ENCODE measurements around the gene SLC1A5.
"Not testable (repeated sequence)": the region's sequence is repeated elsewhere in the genome, so short reads cannot be mapped to it uniquely, and the experiment has no call there.

The SLC1A5 gene

DNA sequence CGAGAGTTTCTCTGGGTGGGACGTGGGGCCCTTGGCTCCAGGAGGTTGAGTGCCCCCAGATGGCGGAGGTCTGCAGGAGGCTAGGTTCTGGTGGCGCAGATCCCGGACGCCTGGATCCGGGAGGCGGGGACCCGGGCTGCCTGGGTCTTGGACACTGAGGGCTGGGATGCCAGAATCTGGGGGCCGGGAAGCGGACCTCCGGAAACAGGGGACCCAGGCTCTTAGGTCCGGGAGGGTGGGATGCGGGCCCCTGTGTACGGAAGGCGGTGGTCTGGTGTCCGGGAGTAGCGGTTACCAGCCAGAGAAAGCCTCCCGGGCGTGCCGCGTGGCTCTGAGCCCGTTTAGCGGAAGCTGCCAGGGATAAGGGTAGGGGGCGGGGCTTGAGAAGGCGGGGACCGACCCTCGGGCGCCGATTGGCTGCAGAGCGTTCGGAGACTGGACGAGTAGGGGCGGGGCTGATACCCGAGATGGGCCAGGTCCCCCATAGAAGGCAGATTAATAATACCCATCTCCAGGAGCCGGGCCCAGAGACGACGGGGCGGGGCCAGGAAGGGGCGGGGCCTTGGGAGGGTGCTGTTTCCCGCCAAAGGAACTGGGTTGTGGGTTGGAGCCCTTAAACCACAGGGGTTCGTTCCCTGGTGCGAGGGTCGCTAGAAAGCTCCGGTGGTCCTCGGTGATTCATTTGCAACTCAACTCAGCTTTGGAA lies at the start of gene SLC1A5:
SLC1A5 (minus strand) TSS at position 333 of the 706 bp plus-strand sequence. CDS start 629 bp downstream, outside the sequence.
- DNase-seq, result peak; percentile 60

DNA sequence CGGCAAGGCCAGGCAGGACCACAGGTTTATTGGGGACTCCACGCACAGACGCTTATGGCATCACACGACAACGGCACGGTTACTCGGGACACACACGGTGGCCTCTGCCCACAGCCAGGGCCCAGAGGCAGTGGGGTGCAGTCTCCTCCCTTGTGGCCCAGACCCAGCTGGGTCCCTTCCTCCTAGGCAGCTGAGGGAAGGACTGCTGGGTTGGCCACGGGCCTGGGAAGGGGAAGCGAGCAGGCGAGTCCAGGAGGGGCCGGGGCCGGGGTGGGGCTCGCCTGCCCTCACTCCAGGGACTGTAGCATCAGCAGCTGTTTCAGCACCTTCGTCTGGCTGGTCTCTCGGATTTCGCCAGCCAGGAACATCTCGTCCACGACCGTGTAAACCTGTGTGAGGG lies 49.8 kb upstream of the SLC1A5 start:
- no peak for DNase-seq

DNA sequence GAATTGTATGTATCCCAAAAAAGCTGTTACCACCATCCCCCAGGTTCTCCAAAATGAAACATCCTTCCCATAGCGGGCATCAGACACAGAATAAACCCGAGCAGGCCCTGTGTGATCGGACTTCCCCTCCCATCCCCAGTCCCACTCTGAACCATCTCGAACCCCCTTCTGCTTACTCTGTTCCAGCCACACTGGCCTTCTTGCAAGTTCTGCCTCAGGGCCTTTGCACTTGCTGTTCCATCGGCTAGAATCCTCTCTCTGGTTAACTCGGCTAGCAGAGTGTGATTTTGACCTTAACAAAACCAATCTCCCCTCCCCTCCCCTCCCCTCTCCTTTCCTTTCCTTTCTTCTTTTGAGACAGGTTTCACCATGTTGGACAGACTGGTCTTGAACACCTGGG lies 46.6 kb upstream of the SLC1A5 start:
- DNase-seq, result no peak

DNA sequence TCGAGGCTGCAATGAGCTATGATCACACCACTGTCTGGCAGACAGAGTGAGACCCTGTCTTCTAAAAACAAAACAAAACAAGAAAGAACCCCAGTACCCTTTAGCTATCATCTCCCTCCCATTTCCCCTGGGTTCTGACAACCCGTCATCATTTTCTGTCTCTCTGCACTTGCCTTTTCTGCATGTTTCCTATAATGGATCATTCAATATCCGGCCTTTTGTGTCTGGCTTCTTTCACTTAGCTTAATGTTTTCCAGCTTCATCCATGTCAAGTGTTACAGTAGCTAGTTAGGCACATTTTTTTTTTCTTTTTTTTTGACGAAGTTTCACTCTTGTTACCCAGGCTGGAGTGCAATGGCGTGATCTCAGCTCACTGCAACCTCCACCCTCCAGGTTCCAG lies 45.7 kb upstream of the SLC1A5 start:
- DNase-seq, result no peak

DNA sequence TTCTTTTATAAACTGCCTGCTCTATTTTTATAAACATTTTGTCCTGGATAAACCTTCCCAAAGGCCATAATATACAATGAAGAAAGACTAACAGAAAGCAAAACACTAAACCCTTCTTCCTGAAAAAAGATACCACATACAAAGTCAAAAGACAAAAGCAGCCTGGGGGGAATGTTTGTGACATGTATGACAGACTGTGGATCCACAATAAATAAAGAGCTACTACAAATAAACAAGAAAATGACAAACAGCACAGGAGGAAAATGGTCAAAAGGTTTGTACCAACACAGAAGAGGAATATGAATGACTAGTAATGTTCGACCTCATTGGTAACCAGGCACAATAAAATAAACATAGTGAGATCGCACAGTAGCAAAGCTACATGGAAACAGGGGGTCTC lies 42.5 kb upstream of the SLC1A5 start:
- no peak for DNase-seq

DNA sequence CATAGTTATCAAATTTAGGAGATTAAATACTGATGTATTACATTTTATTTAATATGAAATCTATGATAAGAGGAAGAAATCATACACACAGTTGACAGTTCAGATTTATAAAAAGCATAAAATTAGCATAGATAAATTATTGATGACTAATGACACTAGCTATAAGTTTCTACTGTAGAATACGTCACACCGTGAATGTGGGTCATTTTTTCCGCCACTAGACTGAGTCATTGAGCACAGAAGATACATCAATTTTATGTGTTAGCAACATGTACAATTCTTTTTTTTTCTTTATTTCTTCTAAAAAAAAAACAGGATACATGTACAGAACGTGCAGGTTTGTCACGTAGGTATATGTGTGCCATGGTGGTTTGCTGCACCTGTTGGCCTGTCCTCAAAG lies 40.1 kb upstream of the SLC1A5 start:
- DNase-seq, result no peak

DNA sequence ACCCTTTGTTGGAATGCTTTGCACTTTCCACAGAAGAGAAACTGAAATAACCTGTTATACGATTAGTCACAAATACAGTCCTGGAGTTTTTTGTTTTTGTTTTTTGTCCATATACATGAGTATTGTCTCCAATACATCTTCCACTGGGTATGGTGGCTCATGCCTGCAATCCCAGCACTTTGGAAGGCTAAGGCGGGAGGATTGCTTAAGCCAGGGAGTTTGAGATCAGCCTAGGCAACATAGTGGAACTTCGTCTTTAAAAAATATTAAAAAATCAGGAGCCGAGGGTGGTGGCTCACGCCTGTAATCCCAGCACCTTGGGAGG lies 37.3 kb upstream of the SLC1A5 start:
- no peak for DNase-seq

DNA sequence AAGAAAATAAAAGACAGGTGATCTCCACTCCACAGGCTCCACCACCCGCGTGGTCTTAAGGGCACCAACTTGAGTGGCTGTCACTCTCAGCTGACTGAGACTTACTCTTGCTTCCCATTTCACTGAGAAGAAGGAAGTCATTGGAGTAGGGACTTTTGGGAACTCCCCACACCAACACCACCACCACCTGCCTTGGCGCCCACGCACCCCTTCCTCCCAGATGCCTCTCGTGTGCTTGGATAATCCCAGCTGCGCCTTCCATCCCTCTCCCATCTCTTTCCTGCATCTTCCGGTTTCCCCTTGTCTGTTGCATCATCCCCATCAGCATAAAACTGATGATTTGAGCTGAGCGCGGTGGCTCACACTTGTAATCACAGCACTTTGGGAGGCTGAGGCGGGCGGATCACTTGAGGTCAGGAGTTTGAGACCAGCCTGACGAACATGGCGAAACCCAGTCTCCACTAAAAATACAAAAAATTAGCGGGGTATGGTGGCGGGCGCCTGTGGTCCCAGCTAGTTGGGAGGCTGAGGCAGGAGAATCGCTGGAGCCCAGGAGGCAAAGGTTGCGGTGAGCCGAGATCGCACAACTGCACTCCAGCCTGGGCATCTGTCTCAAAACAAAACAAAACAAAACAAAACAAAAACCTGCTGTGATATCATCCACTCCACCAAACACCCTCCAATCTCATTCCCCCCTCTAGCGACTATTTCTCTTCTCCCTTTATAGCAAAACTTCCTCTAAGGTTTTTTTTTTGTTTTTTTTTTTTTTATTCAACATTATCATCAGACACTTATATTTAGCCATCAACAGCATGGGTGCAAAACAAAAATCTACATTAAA lies 36.7 kb upstream of the SLC1A5 start:
- DNase-seq, result no peak

DNA sequence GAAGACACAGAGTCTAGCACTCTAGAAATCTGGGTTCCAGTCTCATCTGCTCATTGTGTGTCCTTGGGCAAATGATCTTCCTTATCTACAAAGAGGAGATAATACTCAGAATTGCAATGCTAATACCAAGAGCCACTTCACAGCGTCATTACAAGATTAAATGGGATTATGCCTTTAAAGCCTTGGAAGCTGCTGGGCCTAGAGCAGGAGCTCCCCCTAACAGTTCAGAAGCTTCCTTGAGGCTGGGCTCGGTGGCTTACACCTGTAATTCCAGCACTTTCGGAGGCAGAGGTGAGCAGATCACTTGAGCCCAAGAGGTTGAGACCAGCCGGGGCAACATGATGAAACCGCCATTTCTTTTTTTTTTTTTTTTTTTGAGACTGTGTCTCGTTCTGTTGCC lies 34.7 kb upstream of the SLC1A5 start:
- DNase-seq, result no peak

DNA sequence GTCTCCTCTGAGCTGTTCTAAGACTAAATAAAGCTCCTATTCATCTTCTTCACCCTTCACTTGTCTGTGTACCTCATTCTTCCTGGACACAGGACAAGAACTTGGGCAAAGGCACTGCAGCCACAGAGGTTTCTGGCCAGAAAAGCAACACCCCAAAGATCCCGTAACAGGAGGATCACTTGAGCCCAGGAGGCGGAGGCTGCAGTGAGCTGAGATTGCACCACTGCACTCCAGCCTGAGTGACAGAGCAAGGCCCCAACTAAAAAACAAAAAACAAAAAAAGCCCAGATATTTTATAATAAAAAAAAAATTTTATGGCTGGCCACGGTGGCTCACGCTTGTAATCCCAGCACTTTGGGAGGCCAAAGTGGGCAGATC lies 34.0 kb upstream of the SLC1A5 start:
- DNase-seq, result not testable (repeated sequence)

DNA sequence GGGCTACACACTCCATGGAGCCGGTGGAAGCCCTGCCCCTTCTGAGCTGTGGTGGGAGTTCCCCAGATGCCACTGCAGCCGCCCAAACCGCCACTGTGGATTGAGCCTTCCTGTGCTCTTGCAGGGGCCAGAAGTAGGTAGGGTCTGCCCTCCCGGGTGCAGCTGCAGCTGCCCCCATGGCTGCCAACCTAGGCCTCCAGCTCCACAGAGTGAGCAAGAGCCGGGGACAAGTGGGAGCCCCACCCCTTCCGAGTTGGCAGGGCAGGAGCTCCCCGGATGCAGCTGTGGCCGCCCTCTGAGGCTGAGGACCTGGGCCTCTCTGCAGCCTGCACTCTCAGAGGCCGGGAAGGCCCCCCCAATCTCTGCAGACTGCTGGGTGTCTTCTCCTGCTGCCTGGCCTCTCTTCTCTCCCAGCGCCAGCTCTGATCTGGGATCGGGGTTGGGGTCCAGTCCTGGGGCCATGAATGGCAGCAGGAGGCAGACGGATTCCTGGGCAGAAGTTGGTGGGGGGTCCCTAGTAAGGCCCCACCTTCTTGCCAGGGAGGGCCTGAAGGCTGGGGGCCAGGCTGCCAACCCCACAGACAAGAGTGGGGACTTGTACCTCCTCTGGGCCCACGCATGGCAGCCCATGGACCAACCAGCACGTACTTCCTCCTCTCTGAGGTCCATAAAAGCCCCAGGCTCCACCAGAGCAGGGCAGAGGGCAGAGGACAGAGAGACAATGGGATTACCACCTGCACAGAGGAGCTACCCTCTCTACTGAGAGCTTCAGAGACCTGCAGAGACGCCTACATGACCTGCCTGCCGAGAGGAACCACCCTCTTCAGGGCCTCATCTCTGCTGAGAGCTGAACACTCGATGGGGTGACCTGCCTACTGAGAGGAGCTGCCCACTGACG lies 33.4 kb upstream of the SLC1A5 start:
- DNase-seq, result no peak

DNA sequence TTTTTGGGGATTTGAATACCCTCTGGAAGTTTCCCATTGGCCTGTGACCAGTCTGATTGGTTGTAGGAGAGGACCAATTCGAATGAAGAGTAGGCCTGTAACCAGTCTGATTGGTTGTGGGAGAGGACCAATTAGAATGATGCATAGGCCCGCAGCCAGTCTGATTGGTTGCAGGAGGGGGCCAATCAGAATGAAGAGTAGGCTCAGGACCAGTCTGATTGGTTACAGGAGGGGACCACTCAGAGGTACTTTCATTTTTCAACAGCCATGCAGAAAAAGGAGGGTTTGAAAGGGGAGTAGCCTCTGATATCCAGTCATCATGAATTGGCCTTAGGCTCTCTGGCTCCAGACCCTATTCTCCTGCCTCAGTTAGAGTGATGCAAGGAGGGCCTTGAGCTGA lies 30.4 kb upstream of the SLC1A5 start:
- no peak for DNase-seq

DNA sequence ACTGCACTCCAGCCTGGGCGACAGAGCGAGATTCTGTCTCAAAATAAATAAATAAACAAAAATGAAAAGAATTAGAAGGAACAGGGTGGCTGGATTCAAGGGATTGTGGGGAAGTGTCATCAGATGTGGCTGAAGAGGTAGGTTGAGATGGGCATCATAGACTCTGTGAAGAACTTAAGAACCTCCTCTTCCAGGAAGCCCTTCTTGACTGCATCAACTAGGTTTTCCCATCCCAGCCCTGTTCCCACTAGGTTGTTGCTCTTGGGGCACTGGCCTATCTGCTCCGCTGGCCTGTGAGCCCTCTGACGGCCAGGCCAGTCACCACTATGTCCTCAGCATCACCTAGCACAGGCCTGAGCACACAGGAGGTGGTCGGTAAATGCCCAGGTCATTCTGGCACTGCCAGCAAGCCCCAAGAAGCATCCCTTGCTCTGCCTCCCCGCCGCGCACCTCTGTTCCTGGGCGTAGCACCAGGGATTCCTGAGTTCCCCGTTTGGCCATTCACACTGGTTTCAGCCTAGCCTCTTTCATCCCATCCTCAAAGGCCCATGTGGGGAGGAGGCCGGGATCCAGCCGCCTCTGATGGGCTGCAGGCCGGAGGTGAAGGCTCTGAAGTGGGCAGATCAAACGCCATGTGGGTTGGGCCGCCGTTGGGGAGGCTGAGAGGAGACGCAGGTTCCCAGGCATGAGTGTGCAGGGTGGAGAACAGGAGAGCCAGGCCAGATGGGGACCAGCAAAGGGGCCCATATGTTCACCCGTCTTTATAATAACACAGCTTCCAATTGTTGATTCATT lies 27.6 kb upstream of the SLC1A5 start:
- DNase-seq, result no peak

DNA sequence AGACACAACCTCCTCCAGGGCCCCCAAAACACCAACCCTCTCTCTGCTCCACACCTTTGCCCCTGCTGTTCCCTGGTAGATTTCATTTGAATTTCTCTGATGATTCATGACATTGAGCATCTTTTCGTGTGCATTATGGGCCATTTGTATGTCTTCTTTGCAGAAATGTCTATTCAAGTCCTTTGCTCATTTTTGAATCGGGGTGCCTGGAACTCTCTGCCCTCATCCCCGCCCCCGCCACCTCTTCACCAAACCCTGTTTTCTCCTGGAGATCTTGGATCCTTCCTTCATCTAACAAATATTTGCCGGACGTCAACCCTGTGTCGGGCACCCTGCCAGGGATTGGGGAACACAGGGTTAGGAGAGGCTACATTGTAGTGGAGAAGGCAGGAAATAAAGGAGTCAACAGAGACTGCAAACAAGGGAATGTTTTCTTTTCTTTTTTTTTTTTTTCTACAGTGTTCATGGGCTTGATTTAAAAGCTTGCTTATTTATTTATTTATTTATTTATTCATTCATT lies 25.5 kb upstream of the SLC1A5 start:
- no peak for DNase-seq

DNA sequence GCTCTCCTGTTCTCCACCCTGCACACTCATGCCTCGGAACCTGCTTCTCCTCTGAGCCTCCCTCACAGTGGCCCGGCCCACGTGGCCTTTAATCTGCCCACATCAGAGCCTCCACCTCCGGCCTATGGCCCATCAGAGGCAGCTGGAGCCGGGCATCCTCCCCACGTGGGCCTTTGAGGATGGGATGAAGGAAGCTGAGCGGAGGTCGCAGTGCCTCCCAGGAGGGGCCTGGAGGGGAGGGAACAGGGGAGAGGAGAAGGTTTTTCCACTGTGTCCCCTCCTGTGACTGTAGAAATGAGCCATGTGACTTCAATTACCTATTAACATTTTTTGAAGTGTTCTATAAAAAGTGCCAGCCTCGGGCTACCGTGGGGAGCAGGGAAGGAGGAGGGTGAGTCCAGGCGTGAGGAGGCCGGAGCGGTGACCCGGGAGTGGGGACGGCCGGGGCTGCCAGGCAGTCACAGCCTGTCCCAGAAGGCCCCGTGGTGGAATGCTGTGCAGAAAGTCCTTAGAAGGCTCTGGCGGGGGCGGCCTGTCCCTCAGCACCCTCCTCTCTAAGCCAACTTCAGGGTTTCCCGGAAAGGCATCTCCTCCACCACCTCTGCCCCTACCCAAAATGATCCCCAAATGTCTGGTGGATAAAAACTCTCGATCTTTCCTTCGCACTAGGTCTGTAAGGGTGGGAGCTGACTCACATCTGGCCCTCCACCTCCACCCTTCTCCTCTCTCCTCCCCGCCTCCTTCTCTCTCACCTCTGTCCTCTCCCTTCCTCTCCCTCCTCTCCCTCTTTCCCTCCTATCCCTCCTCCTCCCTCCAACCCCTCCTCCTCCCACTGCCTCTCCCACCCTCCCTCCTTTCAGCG lies 24.8 kb upstream of the SLC1A5 start:
- DNase-seq, result no peak

DNA sequence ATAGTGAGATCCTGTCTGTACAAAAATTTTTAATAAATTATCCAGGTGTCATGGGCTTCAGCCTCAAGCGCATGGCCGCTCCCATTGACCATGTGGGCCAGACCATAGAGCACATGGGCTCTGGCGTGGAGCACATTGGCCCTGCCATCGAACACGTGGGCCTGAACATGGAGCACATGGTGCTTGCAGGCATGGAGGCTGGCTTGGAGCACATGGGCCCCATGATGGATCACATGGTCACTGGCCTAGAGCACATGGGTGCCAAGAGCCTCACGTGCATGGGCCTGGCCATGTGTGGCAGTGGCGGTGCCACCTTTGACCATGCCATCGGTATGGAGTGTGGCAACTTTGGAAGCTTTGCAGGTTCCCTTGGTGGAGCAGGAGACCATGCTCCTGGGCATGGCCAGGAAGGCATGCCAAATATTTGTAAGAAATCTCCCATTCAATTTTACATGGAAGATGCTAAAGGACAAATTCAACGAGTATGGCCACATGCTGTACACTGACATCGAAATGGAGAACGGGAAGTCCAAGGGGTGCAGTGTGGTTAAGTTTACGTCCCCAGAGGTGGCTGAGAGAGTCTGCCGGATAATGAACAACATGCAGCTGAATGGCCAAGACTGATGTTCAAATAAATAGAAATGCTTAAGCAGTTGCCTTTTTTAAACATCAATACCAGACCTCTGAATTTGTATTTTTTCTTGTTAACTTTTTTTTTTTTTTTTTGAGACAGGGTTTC lies 21.3 kb upstream of the SLC1A5 start:
- DNase-seq, result no peak

DNA sequence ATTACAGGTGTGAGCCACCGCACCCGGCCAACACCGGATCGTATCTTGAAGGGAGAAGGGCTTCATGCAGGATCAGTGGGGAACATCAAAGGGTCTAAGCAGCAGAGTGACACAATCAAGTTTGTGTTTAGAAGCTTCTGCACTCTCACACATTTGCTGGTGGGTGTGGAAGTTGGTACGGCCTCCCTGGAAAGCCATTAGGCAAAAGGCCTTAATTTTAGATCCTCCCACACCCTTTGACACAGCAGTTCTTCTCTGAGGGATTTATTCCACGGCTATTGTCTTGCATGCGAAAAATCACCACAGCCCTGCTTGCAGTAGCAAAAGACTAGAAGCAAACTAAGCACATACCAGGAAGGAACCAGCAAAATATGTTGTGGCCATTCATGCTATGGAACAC lies 18.3 kb upstream of the SLC1A5 start:
- DNase-seq, result no peak

DNA sequence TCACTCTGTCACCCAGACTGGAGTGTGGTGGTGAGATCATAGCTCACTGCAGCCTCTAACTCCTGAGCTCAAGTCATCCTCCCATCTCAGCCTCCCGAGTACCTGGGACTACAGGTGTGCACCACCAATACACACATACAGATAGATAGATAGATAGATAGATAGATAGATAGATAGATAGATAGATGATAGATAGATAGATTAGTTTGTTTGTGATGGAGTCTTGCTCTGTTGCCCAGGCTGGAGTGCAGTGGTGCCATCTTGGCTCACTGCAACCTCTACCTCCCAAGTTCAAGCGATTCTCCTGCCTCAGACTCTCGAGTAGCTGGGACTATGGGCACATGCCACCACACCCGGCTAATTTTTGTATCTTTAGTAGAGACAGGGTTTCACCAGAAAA lies 16.0 kb upstream of the SLC1A5 start:
- DNase-seq, result not testable (repeated sequence)

DNA sequence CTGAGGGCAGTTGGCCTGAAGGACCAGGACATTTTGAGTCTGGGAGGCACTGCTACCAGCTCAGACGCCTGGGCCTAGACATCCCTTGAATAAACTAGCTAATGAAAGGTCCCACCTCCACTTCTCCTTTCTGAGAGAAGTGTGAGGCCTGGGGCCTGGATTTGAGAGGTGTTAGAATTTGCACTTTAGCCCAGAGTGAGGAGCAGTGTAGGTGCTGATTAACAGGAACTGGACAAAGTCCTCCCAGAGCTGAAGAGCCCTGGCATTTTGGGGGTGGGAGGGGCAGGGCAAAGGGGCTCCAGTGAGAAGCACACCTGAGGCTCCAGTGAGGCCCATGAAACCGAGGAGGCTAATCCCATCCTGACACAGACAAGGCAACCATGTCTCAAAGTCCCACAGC lies 15.2 kb upstream of the SLC1A5 start:
- DNase-seq, result no peak

DNA sequence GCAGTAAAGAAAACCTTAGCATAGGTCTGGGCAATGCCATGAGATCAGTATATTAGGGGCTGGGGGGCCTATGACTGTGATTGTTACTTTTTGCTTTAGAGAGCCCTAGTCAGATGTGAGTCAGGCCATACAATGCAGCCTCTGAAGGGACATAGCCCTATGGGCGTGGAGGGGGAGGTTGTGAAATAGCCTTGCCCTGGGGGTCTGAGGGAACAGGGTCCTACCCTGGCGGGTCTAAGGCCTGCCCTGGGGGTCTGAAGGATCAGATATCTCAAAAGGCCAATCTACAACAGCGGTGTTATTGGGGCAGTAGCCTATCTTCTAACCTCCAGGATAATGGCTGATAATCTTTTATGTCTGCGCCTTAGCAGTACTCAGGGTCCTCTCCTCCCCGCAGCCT lies 13.8 kb upstream of the SLC1A5 start:
- no peak for DNase-seq

DNA sequence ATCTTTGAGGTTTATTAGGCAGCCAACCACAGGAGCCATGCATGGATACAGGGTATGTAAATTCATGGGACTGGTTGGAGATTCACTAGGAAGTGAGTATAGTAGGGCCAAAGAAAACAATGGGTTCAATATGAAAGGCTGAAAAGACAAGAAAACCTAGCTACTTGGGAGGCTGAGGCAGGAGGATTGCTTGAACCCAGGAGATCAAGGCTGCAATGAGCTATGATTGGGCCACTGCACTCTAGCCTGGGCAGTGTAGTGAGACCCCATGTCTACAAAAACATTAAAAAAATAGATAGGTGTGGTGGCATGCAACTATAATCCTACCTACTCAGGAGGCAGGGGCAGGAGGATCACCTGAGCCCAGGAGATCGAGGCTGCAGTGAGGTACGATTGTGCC lies 10.3 kb upstream of the SLC1A5 start:
- DNase-seq, result no peak
